Breast epithelium (tissue), 3 donors: Measurements from ENCODE around the gene DBR1.

Experiments
- POLR2AphosphoS5 ChIP-seq, 3 donors: sonication (generic); formaldehyde crosslinking; IDR thresholded peaks; one replicate each; pipeline ENCODE4 v1.6.1; 2017; ENCODE audit warnings: antibody characterized with exemption in 3 of 3
- TF ChIP-seq, protein P1 (sequence below), 3 donors: fragments of 450-650 bp; IDR thresholded peaks; one replicate each; pipeline ENCODE4 v1.5.1; 2016 to 2017; ENCODE audit warnings: antibody characterized with exemption in 3 of 3, mild to moderate bottlenecking in 3 of 3, moderate library complexity in 3 of 3

DNA sequence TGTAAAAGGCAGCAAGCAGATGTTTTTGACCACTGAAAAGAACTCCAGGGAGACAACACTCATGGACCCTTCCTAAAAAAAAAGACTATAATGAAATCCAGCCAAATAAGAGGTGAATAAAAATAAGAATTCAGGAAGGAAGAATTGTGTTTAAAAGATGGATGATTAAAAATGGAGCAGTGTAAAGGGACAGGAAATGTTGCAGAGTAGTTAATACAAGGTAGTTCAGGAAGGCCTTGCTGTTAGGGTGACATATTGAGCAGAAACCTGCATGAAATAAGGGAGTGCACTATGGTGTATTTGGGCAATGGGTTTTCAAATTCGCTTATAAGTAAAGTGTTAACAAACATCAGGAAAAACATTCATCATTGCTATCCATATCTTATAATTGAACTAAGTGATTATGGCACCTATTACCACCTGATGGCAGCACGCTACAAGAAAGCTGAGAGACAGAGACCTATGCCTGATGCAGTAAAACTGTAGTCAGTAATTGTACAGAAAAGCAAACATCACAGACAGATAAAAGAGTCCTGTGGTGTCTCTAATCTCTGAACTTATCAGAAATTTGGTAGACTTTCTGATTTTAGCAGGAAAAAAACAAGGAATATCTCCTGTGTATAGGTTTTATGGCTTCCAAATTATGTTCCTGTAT lies 5.8 kb upstream of the DBR1 start:
- TF ChIP-seq, protein P1, sequence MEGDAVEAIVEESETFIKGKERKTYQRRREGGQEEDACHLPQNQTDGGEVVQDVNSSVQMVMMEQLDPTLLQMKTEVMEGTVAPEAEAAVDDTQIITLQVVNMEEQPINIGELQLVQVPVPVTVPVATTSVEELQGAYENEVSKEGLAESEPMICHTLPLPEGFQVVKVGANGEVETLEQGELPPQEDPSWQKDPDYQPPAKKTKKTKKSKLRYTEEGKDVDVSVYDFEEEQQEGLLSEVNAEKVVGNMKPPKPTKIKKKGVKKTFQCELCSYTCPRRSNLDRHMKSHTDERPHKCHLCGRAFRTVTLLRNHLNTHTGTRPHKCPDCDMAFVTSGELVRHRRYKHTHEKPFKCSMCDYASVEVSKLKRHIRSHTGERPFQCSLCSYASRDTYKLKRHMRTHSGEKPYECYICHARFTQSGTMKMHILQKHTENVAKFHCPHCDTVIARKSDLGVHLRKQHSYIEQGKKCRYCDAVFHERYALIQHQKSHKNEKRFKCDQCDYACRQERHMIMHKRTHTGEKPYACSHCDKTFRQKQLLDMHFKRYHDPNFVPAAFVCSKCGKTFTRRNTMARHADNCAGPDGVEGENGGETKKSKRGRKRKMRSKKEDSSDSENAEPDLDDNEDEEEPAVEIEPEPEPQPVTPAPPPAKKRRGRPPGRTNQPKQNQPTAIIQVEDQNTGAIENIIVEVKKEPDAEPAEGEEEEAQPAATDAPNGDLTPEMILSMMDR (IDR thresholded peaks at IDR 0.05) = no peak
- TF ChIP-seq POLR2AphosphoS5 (IDR thresholded peaks at IDR 0.05) = no peak
